Transverse colon (tissue), 4 donors: ENCODE measurements around the gene TNFRSF14. TPM values are rescaled to one million over a fixed set of nuclear protein-coding genes. Genes with fewer than 3 reads are reported as not detected.

ENCODE experiments used
- DNase-seq: peaks from one replicate; pipeline ENCODE4 v3.0.0-alpha.2; 2019
- H3K27ac ChIP-seq, 4 donors: fragments of 200-600 bp; sonication (generic); 2 replicates each; pipeline ENCODE4 v1.5.1; 2016 to 2018; ENCODE audit warnings: inconsistent platforms in 4 of 4
- H3K27me3 ChIP-seq: fragments of 200-600 bp; sonication (generic); 2 replicates; pipeline ENCODE4 v1.5.1; 2017; ENCODE audit warnings: inconsistent platforms
- H3K36me3 ChIP-seq, 4 donors: fragments of 200-600 bp; sonication (generic); 2 replicates each; pipeline ENCODE4 v1.5.1; 2017 to 2019; ENCODE audit warnings: inconsistent platforms in 4 of 4
- H3K4me1 ChIP-seq, 4 donors: fragments of 200-600 bp; sonication (generic); 2 replicates each; pipeline ENCODE4 v1.5.1; 2017 to 2020; ENCODE audit warnings: inconsistent platforms in 4 of 4
- H3K4me3 ChIP-seq, 4 donors: fragments of 200-600 bp; sonication (generic); 1 replicate in 1 of 4; 2 replicates in 3 of 4; pipeline versions ENCODE4 v1.5.1 to v1.6.1; 2017 to 2019; ENCODE audit warnings: inconsistent platforms in 4 of 4
- H3K9me3 ChIP-seq, 2 donors: fragments of 200-600 bp; sonication (generic); 2 replicates each; pipeline ENCODE4 v1.5.1; 2017 to 2019; ENCODE audit warnings: inconsistent platforms in 2 of 2
- EP300 ChIP-seq: sonication (generic); formaldehyde crosslinking; IDR thresholded peaks from one replicate; pipeline ENCODE4 v1.6.1; 2017; ENCODE audit warnings: antibody characterized with exemption, low read depth
- POLR2A ChIP-seq: fragments of 450-650 bp; IDR thresholded peaks from one replicate; pipeline ENCODE4 v1.6.1; 2016; ENCODE audit warnings: antibody characterized with exemption, mild to moderate bottlenecking, moderate library complexity
- POLR2AphosphoS5 ChIP-seq, 3 donors: sonication (generic); formaldehyde crosslinking; IDR thresholded peaks; one replicate each; pipeline ENCODE4 v1.6.1; 2016; ENCODE audit warnings: antibody characterized with exemption in 3 of 3
- WGBS, 2 donors: methylation state at CpG; one replicate each; pipeline ENCODE4 v1.1.5; 2018; ENCODE audit warnings: low coverage in 1 of 2; 5-methylcytosine and 5-hydroxymethylcytosine counted together
- in situ Hi-C, 4 donors: fragments of 200-750 bp; cut with MboI; loops; one replicate each; pipeline versions ENCODE4 v1.15.0 to v1.15.1; 2017; ENCODE audit warnings: low sequenced_read_pairs in 3 of 4, low pct_ligation_motif_present in 1 of 4, low pct_unique_long_range_greater_than_20kb in 1 of 4
- intact Hi-C: fragments of 100-400 bp; cut with DNase I; formaldehyde crosslinking; loops from one replicate; pipeline ENCODE4 v1.15.1; 2023; ENCODE audit warnings: low total_unique reads
- total RNA-seq, 4 donors: library from RNA; depleted of rRNA; stranded (reverse); fragments of >200 nt; gene quantifications; one replicate each; pipeline ENCODE4 v1.1.0, GENCODE V29; 2016
- TF ChIP-seq, protein P1 (sequence below), 5 experiments: fragments of 200-600 bp in 3 of 5; fragments of 450-650 bp in 2 of 5; sonication (generic) in 3 of 5; IDR thresholded peaks; 1 replicate in 2 of 5; 2 replicates in 3 of 5; pipeline ENCODE4 v1.5.1; 2016 to 2017; ENCODE audit warnings: antibody characterized with exemption in 5 of 5, inconsistent platforms in 3 of 5, mild to moderate bottlenecking in 2 of 5, moderate library complexity in 1 of 5

Gene TNFRSF14
- total RNA-seq, 4 donors from 2014 or later = 178 to 758 (median 278) TPM

DNA sequence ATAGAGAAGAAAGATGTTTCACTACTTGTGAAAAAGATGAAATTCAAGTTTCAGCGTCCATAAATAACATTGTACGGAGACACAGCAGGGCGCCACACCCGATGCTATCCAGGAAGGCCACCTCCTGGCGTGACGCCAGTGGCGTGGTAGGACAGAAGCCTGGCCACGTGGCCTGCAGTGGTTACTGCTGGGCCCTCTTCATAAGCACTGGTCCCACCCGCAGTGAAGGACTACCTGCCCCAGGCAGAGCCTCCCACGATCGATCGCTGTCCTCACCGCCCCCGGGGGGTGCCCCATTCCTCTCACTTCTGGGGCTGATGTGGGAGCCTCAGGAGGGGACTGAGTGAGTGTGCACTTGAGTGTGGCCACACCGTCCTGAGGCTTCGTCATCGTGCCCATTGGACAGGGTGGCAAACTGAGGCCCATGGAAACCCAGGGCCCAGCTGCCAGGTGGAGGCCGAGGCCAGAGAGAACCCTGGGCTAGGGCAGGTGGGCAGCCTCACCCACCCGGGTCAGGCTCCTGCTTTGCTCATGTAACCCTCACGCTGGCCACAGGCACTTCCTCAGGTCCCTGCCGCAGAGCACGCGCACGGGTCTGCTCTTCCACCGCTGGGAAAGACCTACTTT lies 14.4 kb upstream of the TNFRSF14 start:
- Histone ChIP-seq H3K9me3 (no peaks in the 10 kb centered on the region), H3K4me3 (no peak overlapping the region), H3K4me1 (peaks cover 7 to 59% (median 49%) of the 10 kb centered on the region in 4 donors), H3K27me3 (peaks cover 17% of the 10 kb centered on the region), H3K36me3 (no peaks in the 10 kb centered on the region), H3K27ac (peak overlapping the region in 2 of 4 donors; percentile 19 to 44)
- peak; percentile 93 for DNase-seq
- WGBS, 2 donors = 62% methylated on average over 25 of the region's 25 CpGs; no CpG with 5 or more reads in 1 of the 2 donors
- intact Hi-C loops (loop anchor here (5.0 kb wide), 1 partner anchor 64 kb away; the partner anchor contains the start of gene PLCH2), in situ Hi-C loops (loop anchor here in 1 of 4 donors (10.0 to 25.0 kb wide), 2 partner anchors 127 to 354 kb away; partner anchors contain the start of genes FAAP20 and PEX10)
- peak in 2 of 3 donors; percentile 41 to 46 for TF ChIP-seq POLR2AphosphoS5 (IDR thresholded peaks at IDR 0.05)
- TF ChIP-seq EP300 = no peak
- no peak for TF ChIP-seq POLR2A
- TF ChIP-seq, protein P1, sequence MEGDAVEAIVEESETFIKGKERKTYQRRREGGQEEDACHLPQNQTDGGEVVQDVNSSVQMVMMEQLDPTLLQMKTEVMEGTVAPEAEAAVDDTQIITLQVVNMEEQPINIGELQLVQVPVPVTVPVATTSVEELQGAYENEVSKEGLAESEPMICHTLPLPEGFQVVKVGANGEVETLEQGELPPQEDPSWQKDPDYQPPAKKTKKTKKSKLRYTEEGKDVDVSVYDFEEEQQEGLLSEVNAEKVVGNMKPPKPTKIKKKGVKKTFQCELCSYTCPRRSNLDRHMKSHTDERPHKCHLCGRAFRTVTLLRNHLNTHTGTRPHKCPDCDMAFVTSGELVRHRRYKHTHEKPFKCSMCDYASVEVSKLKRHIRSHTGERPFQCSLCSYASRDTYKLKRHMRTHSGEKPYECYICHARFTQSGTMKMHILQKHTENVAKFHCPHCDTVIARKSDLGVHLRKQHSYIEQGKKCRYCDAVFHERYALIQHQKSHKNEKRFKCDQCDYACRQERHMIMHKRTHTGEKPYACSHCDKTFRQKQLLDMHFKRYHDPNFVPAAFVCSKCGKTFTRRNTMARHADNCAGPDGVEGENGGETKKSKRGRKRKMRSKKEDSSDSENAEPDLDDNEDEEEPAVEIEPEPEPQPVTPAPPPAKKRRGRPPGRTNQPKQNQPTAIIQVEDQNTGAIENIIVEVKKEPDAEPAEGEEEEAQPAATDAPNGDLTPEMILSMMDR (IDR thresholded peaks at IDR 0.05) = no peak

DNA sequence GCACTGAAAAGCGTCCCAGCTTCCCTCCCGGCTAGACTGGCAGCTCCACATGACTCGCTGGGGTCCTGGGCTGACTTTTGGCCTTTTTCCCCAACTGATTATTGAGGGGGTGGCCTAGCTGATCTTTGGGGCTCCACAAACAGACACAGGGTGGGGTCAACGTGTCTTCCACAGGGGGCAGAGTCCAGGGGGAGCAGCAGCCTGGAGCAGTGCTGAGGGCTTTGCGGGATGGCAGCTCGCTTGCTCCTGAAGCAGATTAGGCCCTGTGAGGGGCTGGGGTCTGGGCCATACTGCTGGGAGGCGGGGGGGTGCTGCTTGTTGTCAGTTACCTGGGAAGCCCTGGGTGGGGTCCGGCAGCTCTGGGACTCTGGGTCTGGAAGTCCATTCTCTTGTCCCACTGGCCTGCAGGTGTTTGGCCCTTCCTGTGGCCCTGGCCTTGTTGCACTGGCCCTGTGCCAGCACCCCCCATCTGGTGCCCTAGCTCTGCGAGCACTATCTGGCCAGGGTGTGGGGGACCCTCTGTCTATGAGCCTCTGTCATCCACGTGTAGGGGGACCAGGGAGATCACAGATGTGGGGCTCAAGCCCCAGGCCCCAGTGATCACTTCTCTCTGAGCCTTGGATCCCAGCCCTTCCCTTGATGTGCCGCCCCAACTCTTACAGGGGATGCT lies 13.8 kb upstream of the TNFRSF14 start:
- DNase-seq = no peak
- H3K4me1 ChIP-seq = peaks cover 10 to 62% (median 50%) of the 10 kb centered on the region in 4 donors
- H3K9me3 ChIP-seq = no peaks in the 10 kb centered on the region
- intact Hi-C loops = loop anchor here (5.0 kb wide), 1 partner anchor 65 kb away; the partner anchor contains the start of gene PLCH2
- 70% methylated on average over 11 of the region's 11 CpGs; no CpG with 5 or more reads in 1 of the 2 donors for WGBS, 2 donors
- H3K4me3 ChIP-seq = no peak overlapping the region
- no peaks in the 10 kb centered on the region for H3K36me3 ChIP-seq
- no peak for TF ChIP-seq EP300
- TF ChIP-seq, protein P1 (IDR thresholded peaks at IDR 0.05) = no peak
- no peak for TF ChIP-seq POLR2AphosphoS5 (IDR thresholded peaks at IDR 0.05)
- in situ Hi-C loops = loop anchor here in 1 of 4 donors (10.0 to 25.0 kb wide), 2 partner anchors 128 to 355 kb away; partner anchors contain the start of genes FAAP20 and PEX10
- H3K27me3 ChIP-seq = peaks cover 17% of the 10 kb centered on the region
- H3K27ac ChIP-seq = peak overlapping the region in 2 of 4 donors; percentile 19 to 36

DNA sequence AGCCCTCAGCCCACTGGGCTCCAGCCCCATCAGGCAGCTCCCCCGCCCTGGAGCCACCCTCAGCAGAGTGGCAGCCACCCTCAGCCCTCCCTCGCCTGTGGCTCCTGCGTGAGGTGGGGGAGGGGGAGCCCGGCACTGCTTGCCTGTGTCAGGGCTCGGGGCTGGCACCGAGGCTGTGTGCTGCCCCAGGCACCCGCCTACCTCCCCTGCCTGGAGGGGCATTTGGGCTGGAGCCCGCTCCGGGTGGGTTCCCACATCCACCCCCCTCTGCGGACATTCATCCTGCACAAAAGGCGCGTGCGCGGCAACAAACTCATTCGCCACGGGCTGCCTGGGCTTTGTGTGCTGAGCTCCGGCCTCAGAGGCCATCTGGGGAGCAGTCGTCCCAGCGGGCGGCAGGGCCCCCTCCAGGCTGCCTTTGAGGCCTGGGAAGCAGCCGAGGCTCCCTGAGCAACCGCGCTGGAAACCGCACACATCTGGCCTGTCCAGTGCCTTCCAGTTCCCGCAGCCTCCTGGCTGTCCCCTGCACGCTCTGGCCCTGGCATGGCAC lies 12.6 kb upstream of the TNFRSF14 start:
- Histone ChIP-seq H3K27ac (peak overlapping the region in 2 of 4 donors; percentile 5 to 96), H3K27me3 (peaks cover 17% of the 10 kb centered on the region), H3K9me3 (no peaks in the 10 kb centered on the region), H3K4me1 (peaks cover 20 to 72% (median 62%) of the 10 kb centered on the region in 4 donors), H3K36me3 (no peaks in the 10 kb centered on the region), H3K4me3 (no peak overlapping the region)
- peak; percentile 43 for DNase-seq
- in situ Hi-C loops = loop anchor here in 1 of 4 donors (10.0 to 25.0 kb wide), 2 partner anchors 129 to 356 kb away; partner anchors contain the start of genes FAAP20 and PEX10
- 13 to 35% methylated on average over 3 to 16 of the region's 26 CpGs for WGBS, 2 donors
- TF ChIP-seq POLR2A (no peak), POLR2AphosphoS5 (IDR thresholded peaks at IDR 0.05) (no peak), EP300 (no peak)
- intact Hi-C loops = loop anchor here (5.0 kb wide), 1 partner anchor 66 kb away; the partner anchor contains the start of gene PLCH2

DNA sequence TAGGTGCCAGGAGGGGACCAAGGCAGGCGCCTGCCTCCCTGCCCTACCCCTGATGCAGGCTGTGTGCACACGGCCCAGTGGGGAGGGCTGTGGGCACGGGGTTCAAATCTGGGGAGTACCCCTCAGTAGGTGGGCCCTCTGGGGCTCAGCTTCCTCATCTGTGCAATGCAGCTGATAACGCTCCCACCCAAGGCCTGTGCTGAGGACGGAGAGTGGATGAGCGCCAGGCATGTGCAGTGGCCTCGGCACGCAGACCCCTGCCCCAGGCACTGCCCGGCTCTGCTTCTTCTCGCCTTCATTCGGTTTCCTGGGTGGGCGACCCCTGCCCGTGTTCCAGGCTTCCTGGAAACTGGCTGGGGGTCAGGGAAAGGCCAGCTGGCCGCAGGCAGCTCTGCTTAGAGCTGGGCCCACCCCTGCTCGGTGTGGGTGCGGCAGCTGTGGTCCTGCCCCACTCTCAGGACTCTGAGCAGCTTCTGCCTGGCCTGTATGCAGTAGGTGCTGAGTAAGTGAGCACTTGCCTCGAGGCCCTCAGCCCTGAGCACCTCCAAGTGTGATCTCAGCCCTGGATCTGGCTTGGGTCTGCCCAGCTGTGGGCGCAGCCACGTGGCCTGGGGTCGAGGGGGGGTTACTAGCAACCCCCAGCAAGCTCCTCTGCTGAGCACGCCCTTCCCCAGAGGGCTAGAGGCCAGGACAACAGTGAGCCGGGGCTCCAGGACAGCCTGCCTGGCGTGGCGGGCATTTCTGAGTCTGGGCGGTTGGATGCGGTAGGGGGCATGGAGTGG lies 11.9 kb upstream of the TNFRSF14 start:
- no peaks in the 10 kb centered on the region for H3K36me3 ChIP-seq
- H3K9me3 ChIP-seq = no peaks in the 10 kb centered on the region
- TF ChIP-seq POLR2A (no peak), POLR2AphosphoS5 (IDR thresholded peaks at IDR 0.05) (no peak), EP300 (no peak)
- TF ChIP-seq, protein P1 (IDR thresholded peaks at IDR 0.05) = no peak
- no peak overlapping the region for H3K4me3 ChIP-seq
- intact Hi-C loops (loop anchor here (5.0 kb wide), 1 partner anchor 67 kb away; the partner anchor contains the start of gene PLCH2), in situ Hi-C loops (loop anchor here in 1 of 4 donors (10.0 to 25.0 kb wide), 2 partner anchors 129 to 357 kb away; partner anchors contain the start of genes FAAP20 and PEX10)
- 68% methylated on average over 16 of the region's 26 CpGs; no CpG with 5 or more reads in 1 of the 2 donors for whole genome bisulfite sequencing, 2 donors
- no peak for DNase-seq
- peaks cover 17% of the 10 kb centered on the region for H3K27me3 ChIP-seq
- H3K27ac ChIP-seq = peak overlapping the region in 3 of 4 donors; percentile 5 to 96 (median 95)
- H3K4me1 ChIP-seq = peaks cover 25 to 77% (median 67%) of the 10 kb centered on the region in 4 donors
